ENCODE measurements around the gene ELOVL1.
A peak's percentile ranks its signal among the peaks of the same experiment; 100 is the strongest.

ELOVL1 gene

DNA sequence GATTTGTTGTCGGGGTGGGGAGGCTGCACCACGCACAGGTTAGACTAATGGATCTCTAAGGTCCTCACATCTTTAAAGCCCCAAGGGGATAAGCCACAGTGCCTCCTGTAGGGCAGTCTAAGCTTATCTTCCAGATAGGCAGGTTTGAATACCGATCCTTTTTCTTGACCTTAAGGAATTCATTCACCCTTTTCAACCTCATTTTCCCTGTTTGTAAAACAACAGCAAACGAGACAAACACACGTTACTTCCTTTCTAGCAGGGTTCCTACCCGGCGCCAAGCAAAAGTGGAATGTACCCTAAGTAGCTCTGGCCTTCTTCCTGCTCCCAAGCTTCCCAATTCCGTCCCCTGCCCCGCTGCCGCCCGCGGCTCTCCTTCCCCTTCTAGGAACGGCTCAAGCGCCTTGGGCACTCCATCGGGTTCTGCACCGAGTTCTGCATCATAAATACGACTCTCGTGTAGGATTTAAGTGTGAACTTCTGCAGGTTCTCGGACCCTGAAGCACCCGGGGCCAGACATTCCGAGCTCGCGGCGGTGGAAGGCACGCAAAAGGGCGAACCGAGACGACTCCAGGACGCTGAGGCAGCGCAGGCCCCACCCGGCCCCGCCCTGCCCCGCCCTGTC lies 9.6 kb downstream of the ELOVL1 start:
- no peak for DNase-seq (ENCODE audit: low read depth)

GRCh38 chr1:43357251-43357650 lies 10.6 kb downstream of the ELOVL1 start:
- no peak for TF ChIP-seq CTCF (IDR thresholded peaks at IDR 0.05; ENCODE audit: low read depth, low read length, missing control alignments)
- DNase-seq (ENCODE audit: low read depth), result no peak
- H3K4me3 ChIP-seq (ENCODE audit: low read depth, low read length), result no peak overlapping the region
- in situ Hi-C loops (cut with HindIII; ENCODE audit: low sequenced_read_pairs), result no loop called here

More for the DNA sequence above, 9.6 kb downstream of the ELOVL1 start:
- TF ChIP-seq CTCF (IDR thresholded peaks at IDR 0.05; ENCODE audit: low read depth, low read length, missing control alignments), result peak; percentile 43
- H3K4me3 ChIP-seq (ENCODE audit: low read depth, low read length), result peak overlapping the region; percentile 65
- in situ Hi-C loops (cut with HindIII; ENCODE audit: low sequenced_read_pairs), result no loop called here

DNA sequence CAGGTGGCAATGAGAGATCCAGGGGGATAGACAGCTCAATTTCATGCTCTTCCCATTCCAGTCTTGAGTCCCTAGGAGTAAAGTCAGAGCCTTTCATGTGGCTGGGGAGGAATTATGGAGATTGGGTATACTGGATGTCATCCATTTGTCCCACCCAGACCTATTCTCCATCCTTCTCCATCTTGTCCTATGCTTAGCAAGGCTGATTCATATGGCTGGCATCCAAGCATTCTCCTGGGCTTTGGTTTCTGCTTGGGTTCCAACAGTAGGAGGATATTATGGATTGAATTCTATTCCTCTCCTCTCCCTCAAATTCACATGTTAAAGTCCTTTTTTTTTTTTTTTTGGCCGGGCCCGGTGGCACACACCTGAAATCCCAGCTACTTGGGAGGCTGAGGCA lies 12.9 kb downstream of the ELOVL1 start:
- H3K4me3 ChIP-seq (ENCODE audit: low read depth, low read length), result no peak overlapping the region
- no peak for DNase-seq (ENCODE audit: low read depth)
- in situ Hi-C loops (cut with HindIII; ENCODE audit: low sequenced_read_pairs), result no loop called here
- no peak for TF ChIP-seq CTCF (IDR thresholded peaks at IDR 0.05; ENCODE audit: low read depth, low read length, missing control alignments)

DNA sequence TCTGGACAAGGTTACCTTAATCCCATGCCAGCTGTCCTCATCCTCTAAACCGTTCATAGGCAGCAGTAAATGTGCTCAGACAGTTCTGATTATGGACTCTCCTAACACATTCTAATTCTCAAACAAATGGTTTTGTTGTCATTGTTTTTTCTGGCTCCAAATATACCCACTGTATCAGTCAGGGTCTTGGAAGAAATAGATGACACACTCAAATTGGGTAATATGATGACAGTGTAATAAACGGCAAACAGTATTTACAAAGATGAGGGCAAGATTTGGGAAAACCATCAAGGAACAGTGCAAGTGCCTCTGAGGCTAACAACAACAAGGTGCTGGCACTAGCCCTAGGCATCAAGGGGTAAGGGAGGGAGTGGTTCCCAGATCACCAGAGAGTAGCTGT lies 13.3 kb downstream of the ELOVL1 start:
- no peak for DNase-seq (ENCODE audit: low read depth)
- TF ChIP-seq CTCF (IDR thresholded peaks at IDR 0.05; ENCODE audit: low read depth, low read length, missing control alignments), result no peak
- no peak overlapping the region for H3K4me3 ChIP-seq (ENCODE audit: low read depth, low read length)
- in situ Hi-C loops (cut with HindIII; ENCODE audit: low sequenced_read_pairs), result no loop called here

GRCh38 chr1:43352881-43353280 lies 14.9 kb downstream of the ELOVL1 start:
- no peak for TF ChIP-seq CTCF (IDR thresholded peaks at IDR 0.05; ENCODE audit: low read depth, low read length, missing control alignments)
- DNase-seq (ENCODE audit: low read depth), result no peak
- in situ Hi-C loops (cut with HindIII; ENCODE audit: low sequenced_read_pairs), result no loop called here
- no peak overlapping the region for H3K4me3 ChIP-seq (ENCODE audit: low read depth, low read length)

DNA sequence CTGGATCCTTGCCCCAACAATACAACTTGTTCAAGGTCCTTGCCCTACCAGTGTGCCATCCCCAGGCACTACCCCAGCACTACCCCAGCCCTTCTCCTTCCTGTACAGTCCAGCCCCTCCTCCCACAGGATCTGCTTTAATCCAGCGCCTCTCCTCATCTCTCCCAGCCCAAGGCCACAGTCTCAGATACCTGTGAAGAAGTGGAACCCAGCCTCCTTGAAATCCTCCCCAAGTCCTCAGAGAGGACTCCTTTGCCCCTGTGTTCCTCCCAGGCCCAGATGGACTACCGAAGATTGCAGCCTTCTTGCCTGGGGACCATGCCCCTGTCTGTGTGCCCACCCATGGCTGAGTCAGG lies 15.5 kb downstream of the ELOVL1 start:
- DNase-seq (ENCODE audit: low read depth), result no peak
- TF ChIP-seq CTCF (IDR thresholded peaks at IDR 0.05; ENCODE audit: low read depth, low read length, missing control alignments), result no peak
- in situ Hi-C loops (cut with HindIII; ENCODE audit: low sequenced_read_pairs), result no loop called here
- H3K4me3 ChIP-seq (ENCODE audit: low read depth, low read length), result no peak overlapping the region

Measured in astrocyte of the cerebellum (primary cell).